Midbrain (tissue), 1 donor: ENCODE measurements around the gene LRRTM1.

Experiments
- DNase-seq: peaks from one replicate; lab custom pipeline; 2025; lab: John Stamatoyannopoulos, UW

The LRRTM1 gene, protein sequence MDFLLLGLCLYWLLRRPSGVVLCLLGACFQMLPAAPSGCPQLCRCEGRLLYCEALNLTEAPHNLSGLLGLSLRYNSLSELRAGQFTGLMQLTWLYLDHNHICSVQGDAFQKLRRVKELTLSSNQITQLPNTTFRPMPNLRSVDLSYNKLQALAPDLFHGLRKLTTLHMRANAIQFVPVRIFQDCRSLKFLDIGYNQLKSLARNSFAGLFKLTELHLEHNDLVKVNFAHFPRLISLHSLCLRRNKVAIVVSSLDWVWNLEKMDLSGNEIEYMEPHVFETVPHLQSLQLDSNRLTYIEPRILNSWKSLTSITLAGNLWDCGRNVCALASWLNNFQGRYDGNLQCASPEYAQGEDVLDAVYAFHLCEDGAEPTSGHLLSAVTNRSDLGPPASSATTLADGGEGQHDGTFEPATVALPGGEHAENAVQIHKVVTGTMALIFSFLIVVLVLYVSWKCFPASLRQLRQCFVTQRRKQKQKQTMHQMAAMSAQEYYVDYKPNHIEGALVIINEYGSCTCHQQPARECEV

DNA sequence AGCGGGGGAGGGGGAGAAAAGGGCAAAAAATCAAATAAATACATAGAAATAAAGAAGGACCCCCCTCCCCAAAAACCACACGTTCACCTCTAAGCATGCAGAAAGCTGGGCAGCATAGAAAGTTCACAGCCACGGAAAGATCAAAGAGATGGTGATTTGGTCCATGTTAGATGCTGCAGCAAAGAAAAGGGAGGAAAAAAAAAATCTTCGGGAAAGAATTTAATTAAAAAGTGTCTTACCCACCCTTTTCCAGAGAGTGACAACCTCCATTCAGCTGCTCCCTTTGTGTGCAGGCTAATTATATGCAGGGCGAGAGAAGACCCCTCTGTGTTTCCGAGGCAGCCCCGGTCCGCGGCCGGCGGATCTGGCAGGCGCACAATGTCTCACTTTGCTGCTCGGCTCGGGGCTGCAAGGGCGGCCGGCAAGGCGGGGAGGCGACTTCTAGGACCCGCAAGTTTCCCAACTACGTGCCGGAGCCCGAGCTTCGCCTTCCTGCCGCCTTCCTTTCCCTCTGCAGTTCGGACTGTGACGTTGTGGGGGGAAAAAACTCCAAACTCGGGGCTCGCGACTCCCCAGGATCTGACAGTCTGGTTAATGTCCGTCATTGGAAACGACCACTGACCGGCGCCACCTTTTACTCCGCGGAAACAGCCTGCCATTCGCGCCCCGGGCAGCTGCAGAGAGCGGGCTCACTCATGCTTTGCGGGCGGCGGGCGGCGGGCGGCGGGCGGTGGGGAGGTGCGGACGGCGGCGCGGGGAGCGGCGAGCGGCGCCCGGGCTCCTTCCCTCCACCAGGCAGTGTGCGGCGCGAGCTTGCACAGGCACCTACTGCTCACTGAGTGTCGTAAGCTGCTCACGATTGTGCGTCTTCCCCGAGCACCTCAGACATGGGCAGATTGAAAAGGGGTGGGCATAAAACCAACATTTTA, at the start of gene LRRTM1:
Gene LRRTM1, minus strand, starts transcription at position 844 of the 929 bp plus-strand sequence. CDS start 933 bp downstream, outside the sequence.
- peak; percentile 17 for DNase-seq

- DNase-seq, result no peak
These were observed 46.7 kb upstream of the LRRTM1 start for GRCh38 chr2:80351231-80351630.

DNA sequence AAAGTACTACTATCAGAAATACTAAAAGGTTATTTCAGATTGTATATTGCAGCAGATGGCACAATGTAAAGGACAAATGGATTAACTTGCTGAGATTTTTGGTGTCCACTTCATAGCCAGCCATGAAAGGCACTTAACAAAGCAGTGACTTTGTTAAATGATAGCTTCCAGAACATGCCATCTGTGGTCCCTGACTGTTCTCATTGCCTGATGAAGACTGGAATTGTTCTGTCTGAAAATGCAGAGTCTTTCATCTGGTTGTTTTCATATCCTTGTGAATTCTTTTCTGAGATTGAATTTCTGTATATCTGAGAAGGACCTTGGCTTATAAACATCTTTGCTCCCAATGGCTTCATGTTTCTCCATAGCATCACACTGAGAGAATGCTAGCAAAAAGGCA, 44.4 kb upstream of the LRRTM1 start:
- DNase-seq, result peak; percentile 29

DNA sequence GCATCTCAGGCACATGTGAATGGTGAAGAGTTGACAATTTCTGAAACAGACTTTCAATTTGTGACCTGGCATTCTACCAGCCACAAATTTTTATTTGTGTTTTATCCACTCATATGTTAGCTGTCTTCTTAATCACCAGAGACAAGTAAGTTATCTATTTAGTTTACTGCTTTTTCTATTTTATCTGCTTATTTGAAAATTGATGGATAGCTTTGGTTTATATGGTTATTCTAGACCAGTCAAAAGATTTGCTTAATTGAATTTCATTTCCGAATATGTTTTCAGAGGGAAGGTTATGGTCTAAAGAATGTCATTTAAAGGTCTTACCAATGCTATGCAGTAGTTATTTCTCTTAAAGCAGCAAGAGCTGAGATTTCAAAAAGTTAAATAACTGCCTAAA, 43.5 kb upstream of the LRRTM1 start:
- DNase-seq, result no peak

GRCh38 chr2:80340022-80340421, 35.5 kb upstream of the LRRTM1 start:
- no peak for DNase-seq

- no peak for DNase-seq
These were observed 34.2 kb upstream of the LRRTM1 start for GRCh38 chr2:80338794-80339193.

DNA sequence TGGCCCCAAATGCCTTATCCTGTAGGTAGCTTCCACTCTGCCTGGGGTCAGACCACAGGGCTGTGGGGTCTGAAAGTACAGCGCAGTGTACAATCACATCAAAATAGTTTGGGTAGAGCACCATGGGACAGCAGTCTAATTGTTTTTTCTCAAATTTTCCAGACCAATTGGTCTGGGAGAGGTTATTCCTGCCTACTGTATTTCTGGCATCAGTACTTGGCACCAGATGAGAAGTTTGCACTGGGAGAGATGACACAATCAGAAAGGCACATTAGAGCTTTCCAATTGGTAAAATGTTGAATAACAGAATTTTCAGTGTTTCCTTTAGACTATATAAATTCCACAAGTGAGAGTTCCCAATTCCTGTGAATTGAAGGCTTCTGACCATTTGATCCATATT, 30.9 kb upstream of the LRRTM1 start:
- no peak for DNase-seq

DNA sequence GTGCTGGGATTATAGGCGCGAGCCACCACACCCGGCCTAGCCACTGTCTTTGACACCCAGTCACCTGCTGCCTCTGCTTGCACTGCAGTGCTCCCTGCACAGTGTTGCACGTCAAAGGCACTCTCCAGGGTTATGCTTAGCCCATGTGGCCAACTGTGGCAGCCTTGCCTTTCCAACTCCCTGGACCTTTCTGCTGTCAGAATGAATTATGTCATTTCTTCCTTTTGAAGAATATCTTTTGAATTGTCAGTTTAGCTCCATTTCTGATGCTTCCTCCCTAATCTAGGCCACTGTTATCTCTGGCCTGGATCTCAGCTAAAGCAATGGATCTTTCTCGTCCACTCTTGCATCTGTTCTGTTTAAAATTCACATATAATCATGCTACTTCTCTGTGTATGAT, 29.3 kb upstream of the LRRTM1 start:
- no peak for DNase-seq

GRCh38 chr2:80330527-80331450, 26.2 kb upstream of the LRRTM1 start:
- no peak for DNase-seq

DNA sequence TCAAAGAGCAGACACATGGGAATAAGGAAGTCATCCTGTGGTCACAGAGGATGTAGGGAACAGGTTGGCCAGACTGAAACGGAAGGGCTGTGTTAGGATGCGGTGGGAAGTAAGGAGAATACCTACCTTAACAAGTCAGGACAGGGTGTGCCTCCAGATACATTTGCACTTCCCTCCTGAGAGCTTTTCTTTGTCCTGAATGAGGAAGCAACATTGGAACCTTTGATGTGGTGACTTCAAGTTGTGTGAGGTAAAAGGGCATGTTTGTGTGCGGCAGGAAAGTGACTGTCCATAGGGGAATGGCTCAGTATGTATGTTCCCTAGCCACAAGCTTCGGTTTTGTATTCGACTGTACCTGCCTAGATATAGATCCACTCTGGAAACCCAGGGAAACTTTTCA, 24.9 kb upstream of the LRRTM1 start:
- no peak for DNase-seq

DNA sequence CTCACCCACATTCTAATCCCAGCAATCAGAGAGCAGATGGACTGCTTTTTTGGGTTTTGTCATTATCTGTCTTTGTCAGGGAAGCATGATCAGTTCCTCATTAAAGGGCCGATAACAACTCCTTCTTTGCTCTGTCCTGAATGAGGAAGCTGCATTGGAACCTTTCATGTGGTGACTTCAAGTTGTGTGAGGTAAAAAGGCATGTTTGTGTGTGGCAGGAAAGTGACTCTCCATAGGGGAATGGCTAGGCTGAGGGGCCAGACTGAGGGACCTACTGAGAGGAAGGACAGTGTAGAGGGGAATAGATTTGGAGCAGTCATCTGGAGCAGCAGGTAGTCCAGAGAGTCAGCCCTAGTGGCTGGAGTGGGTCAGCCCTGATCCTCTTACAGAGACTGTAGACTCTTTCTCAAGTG, 23.6 kb upstream of the LRRTM1 start:
- DNase-seq, result no peak

DNA sequence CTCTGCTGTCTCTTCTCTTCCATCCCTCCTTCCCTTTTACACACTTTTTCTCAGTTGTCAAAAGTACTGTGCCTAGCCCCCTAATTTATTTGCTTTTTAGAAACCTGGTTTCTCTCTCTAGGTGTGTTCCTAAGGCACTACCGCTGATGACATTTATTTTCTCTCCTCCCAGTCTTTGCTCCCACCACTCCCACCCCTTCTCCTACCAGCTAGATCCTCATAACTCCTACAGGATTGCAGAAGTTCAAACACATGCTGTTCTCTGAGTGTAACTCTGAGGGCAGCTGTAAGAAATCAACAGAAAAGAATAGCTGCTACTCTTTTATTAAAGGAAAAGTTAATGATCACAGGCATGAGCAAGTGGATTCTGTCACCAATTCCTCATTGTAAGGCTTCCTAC, 22.3 kb upstream of the LRRTM1 start:
- no peak for DNase-seq

- peak; percentile 53 for DNase-seq
These were observed 21.7 kb upstream of the LRRTM1 start for GRCh38 chr2:80326214-80326613.

- DNase-seq, result no peak
These were observed 20.0 kb upstream of the LRRTM1 start for GRCh38 chr2:80324525-80324924.

DNA sequence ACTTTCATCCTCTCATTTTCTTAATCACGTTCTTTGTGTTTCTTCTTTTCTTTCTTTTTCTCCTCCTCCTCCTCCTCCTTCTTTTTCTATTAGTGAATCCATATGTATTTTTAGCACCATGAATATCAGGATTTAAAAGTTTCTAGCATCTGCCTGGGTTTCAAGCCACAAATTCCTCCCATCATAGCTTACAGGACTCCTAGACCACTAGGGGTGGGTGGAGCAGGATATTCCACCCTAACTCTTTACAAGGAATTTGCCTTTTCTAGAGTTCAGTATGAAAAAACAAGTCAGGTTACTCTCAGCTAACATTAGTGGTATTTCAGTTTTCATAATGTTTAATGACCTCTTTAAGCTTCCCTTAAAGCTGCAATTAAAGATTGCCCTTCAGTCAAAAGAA, 19.1 kb upstream of the LRRTM1 start:
- no peak for DNase-seq

DNA sequence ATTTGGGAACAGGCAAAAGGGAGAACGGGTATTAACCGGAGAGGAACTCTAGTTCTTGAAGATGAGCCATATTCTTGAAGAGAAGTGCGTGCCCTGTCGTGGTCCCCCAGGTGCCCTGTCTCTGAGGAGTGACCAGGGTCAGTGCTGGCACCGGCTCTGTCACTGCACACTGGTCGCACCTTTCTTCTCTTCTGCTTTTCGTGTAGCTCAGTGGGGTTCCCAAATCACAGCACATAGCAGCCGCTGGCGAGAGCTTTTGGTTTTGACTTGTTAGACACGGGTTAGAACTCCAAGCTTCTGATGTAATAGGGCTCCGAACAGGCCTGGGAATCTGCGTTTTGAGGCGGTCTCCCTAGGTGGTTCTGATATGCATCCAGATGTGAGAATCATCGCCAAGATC, 18.4 kb upstream of the LRRTM1 start:
- DNase-seq, result no peak

DNA sequence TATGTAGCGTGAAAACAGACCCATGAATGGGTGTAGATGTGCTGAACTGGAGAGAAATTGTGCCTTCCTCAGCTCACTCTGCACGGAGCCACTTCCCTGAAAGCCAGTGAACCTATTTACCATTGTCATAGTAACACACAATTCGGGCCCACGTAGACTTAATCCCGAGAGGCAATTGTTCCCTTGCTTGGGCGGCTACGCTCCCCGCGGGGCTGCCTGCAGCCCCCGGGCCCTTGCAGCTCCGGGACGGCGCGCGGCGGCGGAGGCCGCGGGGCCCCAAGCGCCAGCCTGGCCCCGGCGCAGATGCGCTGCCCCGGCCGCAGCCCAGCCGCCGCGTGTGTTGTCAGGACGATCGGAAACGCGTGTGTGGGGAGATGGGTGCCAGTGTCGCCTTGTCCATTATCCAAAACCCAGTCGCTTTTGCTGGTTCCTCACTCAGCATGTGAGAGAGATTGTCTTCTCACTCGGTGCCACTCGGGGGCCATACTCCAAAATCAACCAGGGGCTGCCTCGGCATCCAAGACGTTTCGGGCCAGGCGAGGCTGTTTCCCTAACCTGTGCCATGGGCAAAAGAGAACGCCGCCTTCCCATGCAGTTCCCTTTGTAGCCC, 17.9 kb upstream of the LRRTM1 start:
- no peak for DNase-seq

GRCh38 chr2:80312282-80312839, 7.8 kb upstream of the LRRTM1 start:
- DNase-seq, result no peak

DNA sequence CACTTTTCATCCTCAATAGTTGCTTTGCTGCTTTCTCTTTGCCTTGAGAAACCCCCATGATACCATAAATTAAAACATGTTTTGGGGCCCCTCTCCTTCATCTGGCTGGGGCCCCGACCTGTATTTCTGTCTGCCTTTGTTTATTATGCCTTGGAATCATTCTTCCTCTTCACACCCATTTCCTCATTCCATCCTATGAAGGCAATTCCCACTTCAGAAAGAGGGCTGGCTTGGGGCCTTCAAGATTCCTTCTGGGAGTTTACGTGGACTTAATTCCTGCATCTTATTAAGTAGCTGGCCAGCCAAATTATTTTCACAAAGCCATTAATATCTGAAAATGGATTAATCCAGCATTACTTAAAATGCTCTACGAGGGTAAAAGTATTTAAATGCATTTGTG, 6.8 kb upstream of the LRRTM1 start:
- DNase-seq, result no peak

DNA sequence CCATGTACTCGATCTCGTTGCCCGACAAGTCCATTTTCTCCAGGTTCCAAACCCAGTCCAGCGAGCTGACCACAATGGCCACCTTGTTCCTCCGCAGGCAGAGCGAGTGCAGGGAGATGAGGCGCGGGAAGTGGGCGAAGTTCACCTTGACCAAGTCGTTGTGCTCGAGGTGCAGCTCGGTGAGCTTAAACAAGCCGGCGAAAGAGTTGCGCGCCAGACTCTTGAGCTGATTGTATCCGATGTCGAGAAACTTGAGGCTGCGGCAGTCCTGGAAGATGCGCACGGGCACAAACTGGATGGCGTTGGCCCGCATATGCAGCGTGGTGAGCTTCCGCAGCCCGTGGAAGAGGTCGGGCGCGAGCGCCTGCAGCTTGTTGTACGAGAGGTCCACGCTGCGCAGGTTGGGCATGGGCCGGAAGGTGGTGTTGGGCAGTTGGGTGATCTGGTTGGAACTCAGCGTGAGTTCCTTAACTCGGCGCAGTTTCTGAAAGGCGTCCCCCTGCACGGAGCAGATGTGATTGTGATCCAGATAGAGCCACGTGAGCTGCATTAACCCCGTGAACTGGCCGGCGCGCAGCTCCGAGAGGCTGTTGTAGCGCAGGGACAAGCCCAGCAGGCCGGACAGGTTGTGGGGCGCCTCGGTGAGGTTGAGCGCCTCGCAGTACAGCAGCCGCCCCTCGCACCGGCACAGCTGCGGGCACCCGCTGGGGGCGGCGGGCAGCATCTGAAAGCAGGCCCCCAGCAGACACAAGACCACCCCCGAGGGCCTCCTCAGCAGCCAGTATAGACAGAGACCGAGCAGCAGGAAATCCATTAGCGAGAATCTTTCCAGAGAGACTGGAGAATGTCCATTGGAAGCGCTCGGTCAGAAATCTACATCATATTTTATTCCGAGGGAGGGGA, 1.3 kb downstream of the LRRTM1 start:
- peak; percentile 11 for DNase-seq
